ENCODE results near the gene HTD2.
A peak's percentile ranks its signal among the peaks of the same experiment; 100 is the strongest.

HTD2 gene

GRCh38 chr3:58292866-58293265 is 13.5 kb upstream of the HTD2 start:
- ATAC-seq: no peak

- no peak for ATAC-seq
Observed at GRCh38 chr3:58293516-58293915, 12.8 kb upstream of the HTD2 start.

- ATAC-seq: no peak
Observed at GRCh38 chr3:58296269-58296668, 10.1 kb upstream of the HTD2 start.

DNA sequence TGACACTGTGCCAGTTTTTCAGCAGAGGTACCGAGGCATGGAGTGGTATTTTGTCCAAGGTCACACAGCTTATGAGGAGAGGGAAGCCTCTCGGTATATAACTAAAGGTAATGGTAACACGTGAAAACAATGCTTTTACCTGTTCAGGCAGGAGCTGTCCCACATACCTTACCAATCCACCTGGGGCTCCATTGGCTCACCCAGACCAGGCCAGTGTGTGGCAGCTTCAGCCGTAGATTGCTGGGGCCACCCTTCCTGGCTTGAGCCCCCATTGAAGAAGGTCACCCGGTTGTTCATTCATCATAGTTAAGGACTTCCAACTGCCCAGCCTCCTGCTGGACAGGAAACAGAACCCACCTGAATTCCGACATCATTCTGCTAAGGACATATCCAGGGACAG is 9.5 kb upstream of the HTD2 start:
- ATAC-seq: no peak

GRCh38 chr3:58298190-58298589 is 8.1 kb upstream of the HTD2 start:
- ATAC-seq: no peak

GRCh38 chr3:58299075-58299474 is 7.2 kb upstream of the HTD2 start:
- no peak for ATAC-seq

DNA sequence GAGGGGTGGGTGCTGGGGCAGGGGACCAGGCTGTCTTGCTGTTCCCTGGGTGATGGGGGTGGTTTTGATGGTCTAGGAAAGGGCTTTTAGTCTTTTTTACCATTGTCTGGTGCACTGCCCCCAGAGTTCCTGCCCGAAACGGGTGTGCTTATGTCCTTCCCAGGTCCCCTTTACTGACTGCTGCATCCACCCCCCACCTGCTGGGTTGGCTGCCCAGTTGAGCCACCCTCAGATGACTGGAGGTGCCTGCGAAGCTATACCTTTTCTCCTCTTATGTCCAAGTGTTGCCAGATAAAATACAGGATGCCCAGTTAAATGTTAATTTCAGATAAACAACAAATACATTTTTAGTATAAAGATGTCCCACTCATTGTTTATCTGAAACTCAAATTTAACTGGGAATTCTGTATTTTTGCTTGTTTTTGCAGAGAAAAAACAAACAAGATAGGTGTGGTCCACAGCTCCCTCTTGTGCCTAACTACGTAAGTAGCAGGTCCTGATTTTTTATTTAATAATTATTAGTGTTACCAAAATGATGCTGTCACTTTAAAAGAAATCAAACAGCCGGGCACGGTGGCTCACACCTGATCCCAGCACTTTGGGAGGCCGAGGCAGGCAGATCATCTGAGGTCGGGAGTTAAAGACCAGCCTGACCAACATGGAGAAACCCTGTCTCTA is 6.3 kb upstream of the HTD2 start:
- no peak for ATAC-seq

DNA sequence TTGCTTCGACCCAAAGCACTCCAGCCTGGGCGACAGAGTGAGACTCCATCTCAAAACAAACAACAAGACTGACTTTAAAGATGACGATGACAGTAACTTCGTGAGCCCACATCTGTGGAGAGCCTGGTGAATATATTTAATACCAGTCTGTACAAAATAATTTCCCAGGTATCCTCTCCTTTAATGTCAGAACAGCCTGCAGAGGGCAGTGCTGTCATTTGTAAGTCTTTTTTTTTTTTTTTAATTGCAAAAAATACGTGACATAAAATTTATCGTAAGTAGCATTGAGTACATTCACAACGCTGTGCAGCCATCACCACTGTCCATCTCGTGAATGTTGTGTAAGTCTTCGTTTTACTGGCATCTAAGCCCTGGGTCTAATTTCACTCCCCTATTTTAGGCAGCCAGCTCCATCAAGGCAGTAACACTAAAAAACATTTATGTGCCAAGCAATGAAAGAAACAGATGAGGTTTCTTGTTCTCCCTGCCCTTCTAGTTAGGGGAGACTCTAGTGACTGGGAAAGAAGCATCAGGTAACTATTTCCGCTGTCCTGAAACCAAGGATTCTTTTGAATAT is 1.4 kb downstream of the HTD2 start:
- ATAC-seq: no peak

DNA sequence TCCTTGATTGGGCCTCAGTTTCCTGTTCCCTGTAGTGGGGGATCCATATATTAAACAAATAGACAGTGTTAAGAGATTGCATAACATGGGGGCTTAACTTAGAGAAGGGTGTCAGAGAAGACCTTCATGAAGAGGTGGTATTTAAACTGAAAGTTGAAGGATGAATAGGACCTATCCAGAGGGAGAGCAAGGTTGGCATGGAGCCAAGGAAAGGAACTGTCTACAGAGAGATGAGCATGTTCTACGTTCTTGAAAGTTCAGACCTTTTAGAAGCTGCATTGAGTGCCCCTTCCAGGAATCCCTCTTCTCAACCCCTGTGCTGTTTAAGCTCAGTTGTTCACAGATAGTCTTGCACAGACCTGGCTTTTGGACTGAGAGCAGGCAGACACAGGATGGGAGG is 2.4 kb downstream of the HTD2 start:
- ATAC-seq: no peak

DNA sequence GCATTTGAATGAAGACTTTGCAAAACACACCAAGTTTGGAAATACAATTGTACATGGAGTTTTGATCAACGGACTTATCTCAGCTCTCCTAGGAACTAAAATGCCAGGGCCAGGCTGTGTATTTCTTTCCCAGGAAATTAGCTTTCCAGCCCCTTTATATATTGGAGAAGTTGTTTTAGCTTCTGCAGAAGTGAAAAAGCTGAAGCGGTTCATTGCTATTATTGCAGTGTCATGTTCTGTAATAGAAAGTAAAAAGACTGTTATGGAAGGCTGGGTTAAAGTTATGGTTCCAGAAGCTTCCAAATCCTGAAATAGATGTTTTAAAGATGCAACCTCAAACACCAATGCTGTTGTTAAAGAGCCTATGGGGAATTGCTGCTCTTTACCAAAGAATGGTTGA is 11.5 kb downstream of the HTD2 start:
- ATAC-seq: no peak

- ATAC-seq: no peak
Observed at GRCh38 chr3:58321791-58322190, 15.5 kb downstream of the HTD2 start.

DNA sequence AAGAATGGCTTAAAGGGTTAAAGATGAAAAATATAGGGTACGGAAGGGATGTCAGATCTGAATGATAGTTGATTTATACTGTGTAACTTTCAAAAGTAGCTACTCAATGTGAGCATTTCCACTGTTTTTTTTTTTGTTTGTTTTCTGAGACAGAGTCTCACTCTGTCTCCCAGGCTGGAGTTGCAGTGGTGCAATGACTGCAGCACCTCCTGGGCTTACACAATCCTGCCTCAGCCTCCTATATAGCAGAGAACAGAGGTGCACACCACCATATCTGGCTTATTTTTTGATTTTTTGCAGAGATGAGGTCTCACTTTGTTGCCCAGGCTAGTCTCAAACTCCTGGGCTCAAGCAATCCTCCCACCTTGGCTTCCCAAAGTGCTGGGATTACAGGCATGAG is 16.5 kb downstream of the HTD2 start:
- no peak for ATAC-seq

DNA sequence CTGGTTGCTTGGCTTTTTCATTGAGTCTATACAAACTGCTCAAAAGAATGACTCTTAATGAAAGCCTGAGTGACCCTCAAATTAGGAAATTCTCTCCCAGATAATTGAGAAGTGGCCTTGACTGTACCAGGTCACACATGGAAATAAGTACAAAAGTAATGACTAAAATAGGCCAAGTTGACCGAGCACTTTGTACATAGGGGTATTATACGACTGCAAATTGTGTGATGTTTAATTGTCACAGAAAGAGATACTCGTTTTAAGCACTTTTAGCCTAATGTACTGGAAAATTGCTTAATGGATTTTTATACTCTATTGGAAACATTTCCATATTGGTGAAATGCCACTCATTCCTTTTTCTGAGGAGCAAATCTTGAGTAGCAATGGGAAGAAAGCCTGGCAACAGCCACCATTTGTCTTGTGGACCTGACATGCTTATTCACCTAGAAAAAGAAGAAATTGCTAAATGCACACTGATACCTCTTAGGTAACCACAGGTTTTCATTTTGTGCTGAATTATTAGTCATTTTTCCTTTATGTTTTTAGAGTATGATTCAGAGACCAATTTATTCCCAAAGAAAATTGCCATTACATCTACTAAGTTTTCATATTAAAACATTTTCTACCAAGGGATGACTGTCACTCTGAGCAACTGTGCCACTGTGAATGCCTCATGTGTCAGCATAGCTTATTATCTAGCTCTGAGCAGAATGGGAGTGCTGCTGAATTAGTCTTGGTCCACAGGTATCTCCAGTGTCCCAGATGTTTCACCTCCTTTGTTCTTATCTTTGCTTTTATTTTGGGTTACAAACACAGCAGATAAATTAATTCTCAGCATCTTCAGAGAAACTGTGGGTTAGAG is 17.4 kb downstream of the HTD2 start:
- peak; percentile 74 to 75 for ATAC-seq

DNA sequence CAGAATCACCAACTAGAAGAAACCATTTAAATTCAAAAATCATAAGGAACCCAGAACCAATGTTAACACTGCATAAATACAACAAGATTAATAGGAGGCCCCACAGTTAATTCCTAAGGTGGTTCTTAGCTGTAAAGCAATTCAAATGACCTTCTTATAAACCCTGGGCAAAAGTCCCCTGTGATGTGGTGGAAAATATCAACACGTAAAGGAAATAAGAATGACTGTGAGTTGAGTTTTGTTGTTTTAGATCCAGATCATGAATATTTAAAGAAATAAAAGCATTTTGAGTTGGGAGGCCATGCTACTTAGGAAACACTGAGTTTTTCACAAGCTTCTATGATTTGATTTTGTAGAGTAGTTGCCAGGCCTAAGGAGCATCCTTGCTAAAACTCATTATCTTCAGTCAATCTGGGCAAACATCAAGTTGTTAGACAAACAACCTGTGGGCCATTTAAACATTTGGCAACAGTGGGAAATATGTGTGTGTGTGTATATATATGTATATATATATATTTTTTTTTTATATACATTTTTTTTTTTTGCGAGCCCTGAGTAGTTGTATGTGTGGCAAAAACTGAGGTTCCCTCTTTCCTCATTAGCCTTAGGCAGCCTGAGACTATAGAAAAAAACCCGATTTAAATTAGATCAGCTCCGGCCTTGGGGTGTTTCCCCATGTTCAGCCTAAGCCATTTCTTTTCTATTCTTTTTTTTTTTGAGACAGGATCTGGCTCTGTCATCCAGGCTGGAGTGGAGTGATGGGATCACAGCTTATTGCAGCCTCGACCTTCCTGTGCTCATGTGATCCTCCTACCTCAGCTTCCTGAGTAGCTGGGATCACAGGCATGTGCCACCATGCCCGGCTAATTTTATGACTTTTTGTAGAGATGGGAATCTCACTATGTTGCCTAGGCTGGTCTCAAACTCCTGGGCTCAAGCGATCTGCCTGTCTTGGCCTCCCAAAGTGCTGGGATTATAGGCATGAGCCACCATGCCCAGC is 18.4 kb downstream of the HTD2 start:
- peak; percentile 73 to 75 for ATAC-seq

- ATAC-seq: no peak
Observed at GRCh38 chr3:58325525-58325992, 19.2 kb downstream of the HTD2 start.

- no peak for ATAC-seq
Observed at GRCh38 chr3:58326267-58326900, 20.1 kb downstream of the HTD2 start.

GRCh38 chr3:58329150-58329921 is 23.0 kb downstream of the HTD2 start:
- ATAC-seq: no peak

GRCh38 chr3:58329922-58330413 is 23.6 kb downstream of the HTD2 start:
- no peak for ATAC-seq

GRCh38 chr3:58331593-58332152 is 25.4 kb downstream of the HTD2 start:
- no peak for ATAC-seq

GRCh38 chr3:58332575-58333188 is 26.4 kb downstream of the HTD2 start, which contains the start of gene PXK:
Gene PXK, plus strand, starts transcription at chr3:58332892. Its CDS starts 97 bp downstream, at chr3:58332989.
- peak; percentile 95 to 96 for ATAC-seq

Data from activated CD4-positive, CD25-positive, alpha-beta regulatory T cell treated with anti-CD3 and anti-CD28 coated beads, Interleukin-2, amount 50 U/mL, for 24 hours (primary cell).